ENCODE measurements around the gene ANKRD44.

- TF ChIP-seq ZBTB43 (CRISPR knock-in tag; IDR thresholded peaks at IDR 0.05) (no peak), CTCF (IDR thresholded peaks at IDR 0.05) (no peak), ZNF263 (CRISPR knock-in tag; IDR thresholded peaks at IDR 0.05; ENCODE audit: low read depth) (no peak), IRF2 (CRISPR knock-in tag; IDR thresholded peaks at IDR 0.05; ENCODE audit: borderline replicate concordance, low read depth) (no peak), TEAD1 (CRISPR knock-in tag; IDR thresholded peaks at IDR 0.05) (no peak), CREM (CRISPR knock-in tag; IDR thresholded peaks at IDR 0.05) (no peak), KAT7 (CRISPR knock-in tag; IDR thresholded peaks at IDR 0.05; ENCODE audit: borderline replicate concordance) (no peak), NR1H2 (CRISPR knock-in tag; IDR thresholded peaks at IDR 0.05) (no peak), RELA (CRISPR knock-in tag; IDR thresholded peaks at IDR 0.05; ENCODE audit: borderline replicate concordance) (no peak)
Observed at GRCh38 chr2:197007716-197008628, 302.6 kb downstream of the ANKRD44 start.
